Measurements from ENCODE around the gene G6PC3.

Gene G6PC3

DNA sequence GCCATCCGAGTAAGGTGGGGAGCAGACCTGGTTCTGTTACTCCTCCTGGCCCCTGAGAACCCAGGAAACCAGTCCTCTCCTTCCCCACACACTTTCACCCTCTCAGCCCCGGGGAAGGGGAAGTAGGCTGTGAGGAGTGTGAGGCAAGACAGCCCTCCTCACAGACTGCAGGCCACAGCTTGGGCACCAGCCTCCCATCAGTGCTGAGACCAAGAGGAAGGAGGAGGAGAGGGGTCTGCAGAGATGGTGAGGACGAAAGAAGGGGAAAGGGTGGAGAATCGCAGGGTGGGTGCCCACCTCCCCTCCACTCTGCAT is 7.0 kb downstream of the G6PC3 start:
- no peak for DNase-seq (ENCODE audit: low read depth)
- H3K4me3 ChIP-seq (ENCODE audit: low read depth, low read length) = no peak overlapping the region
- TF ChIP-seq CTCF (conservative IDR thresholded peaks at IDR 0.05; ENCODE audit: low read depth, low read length) = no peak

- no peak for DNase-seq (ENCODE audit: low read depth)
- no peak for TF ChIP-seq CTCF (conservative IDR thresholded peaks at IDR 0.05; ENCODE audit: low read depth, low read length)
- no peak overlapping the region for H3K4me3 ChIP-seq (ENCODE audit: low read depth, low read length)
These were observed 7.9 kb downstream of the G6PC3 start for GRCh38 chr17:44078412-44078811.

GRCh38 chr17:44079877-44080821 is 9.6 kb downstream of the G6PC3 start:
- DNase-seq (ENCODE audit: low read depth) = no peak
- TF ChIP-seq CTCF (conservative IDR thresholded peaks at IDR 0.05; ENCODE audit: low read depth, low read length) = no peak
- H3K4me3 ChIP-seq (ENCODE audit: low read depth, low read length) = no peak overlapping the region

DNA sequence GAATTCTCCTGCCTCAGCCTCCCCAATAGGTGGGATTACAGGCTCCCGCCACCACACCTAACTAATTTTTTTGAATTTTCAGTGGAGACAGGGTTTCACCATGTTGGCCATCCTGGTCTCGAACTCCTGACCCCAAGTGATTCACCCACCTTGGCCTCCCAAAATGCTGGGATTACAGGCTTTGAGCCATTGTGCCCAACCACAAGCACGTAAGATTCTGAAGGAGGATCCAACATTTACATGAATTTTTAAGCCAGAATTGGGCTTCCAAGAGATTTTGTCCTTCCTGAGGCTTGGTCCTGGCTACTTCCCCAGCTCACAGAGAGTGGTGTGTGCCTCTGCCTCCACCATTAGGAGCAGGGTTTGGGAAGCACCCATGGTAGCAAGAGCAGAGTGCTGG is 11.1 kb downstream of the G6PC3 start:
- no peak overlapping the region for H3K4me3 ChIP-seq (ENCODE audit: low read depth, low read length)
- no peak for TF ChIP-seq CTCF (conservative IDR thresholded peaks at IDR 0.05; ENCODE audit: low read depth, low read length)
- DNase-seq (ENCODE audit: low read depth) = no peak

DNA sequence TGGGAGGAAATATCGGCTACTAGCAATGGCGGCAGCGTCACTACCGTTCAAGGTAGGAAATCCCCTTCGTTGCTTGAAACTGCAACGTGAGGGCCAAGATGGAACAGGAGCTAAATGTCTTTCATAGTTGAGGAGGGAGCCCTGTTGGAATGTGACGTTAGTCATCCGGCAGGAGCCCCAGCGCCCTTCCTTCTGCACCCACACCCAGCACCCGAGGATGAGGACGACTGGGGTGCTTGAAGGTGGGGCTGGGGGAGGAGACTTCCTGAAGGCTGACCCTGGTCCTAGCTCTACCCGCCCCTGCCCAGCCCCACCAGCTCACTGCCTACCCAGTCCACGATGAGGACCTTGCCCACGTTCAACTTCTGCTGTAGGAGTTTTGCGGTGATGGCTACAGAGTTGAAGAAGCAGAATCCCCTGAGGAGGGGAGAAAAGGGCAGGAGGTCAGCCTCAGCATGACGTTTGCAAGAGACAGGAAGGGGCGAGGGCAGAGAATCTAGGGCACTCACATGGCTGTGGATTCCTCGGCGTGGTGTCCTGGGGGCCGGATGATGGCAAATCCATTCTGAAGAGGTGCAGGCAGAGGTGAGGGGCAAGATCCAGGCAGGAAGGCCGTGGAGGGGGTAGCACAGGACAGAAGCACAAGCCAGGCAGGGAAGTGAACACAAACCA is 11.9 kb downstream of the G6PC3 start:
- DNase-seq (ENCODE audit: low read depth) = no peak
- no peak for TF ChIP-seq CTCF (conservative IDR thresholded peaks at IDR 0.05; ENCODE audit: low read depth, low read length)
- no peak overlapping the region for H3K4me3 ChIP-seq (ENCODE audit: low read depth, low read length)

DNA sequence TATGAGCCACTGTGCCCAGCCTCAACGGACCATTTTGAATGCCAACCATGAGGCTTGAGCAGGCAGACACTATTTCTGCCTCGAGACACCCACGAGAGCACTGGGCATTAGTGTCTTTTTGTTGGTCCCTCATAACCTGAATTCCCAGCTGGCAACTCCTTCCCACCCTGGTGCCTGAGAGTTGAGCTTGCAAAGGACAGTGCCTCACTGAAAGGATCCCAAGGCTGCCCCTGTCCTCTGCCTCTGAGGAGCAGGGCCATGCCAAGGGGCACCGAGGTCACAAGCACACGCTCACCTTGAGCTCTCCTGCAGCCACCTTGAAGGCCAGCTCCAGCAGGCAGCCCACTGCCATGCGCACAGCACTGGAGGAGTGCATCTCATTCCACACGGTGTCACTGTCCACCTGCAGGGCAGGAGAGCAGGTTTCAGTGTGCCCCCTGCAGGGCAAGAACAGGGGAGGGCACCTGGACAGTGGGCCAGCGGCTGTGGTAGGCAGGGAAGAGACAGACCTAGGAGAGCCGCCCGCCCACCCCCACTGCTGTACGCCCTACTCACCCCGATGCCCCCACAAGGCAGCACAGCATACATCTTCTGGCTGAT is 12.8 kb downstream of the G6PC3 start:
- no peak overlapping the region for H3K4me3 ChIP-seq (ENCODE audit: low read depth, low read length)
- TF ChIP-seq CTCF (conservative IDR thresholded peaks at IDR 0.05; ENCODE audit: low read depth, low read length) = peak; percentile 44
- no peak for DNase-seq (ENCODE audit: low read depth)

Data from choroid plexus epithelial cell (primary cell).